Measurements from ENCODE around the gene SFXN1. TPM values are rescaled to one million over a fixed set of nuclear protein-coding genes. Genes with fewer than 3 reads are reported as not detected.

SFXN1 gene
- total and polyA plus RNA-seq, 4 donors, result 47.3 to 241 (median 53.7) TPM

- TF ChIP-seq GABPA (IDR thresholded peaks at IDR 0.05 in 1 of 2, conservative IDR thresholded peaks at IDR 0.05 in 1 of 2) (no peak), RXRA (IDR thresholded peaks at IDR 0.05) (no peak)
Observed at GRCh38 chr5:175483337-175483736, 5.0 kb downstream of the SFXN1 start (continued).

GRCh38 chr5:175484322-175484721 lies 6.0 kb downstream of the SFXN1 start:
- WGBS, result 98% methylated on average over 26 of the region's 26 CpGs
- Histone ChIP-seq H3K4me1 (ENCODE audit: control insufficient read depth in 4 of 4, insufficient read depth in 4 of 4, low read length in 3 of 4) (peaks cover 16 to 32% (median 25%) of the 10 kb centered on the region in 4 donors), H3K27me3 (ENCODE audit: control insufficient read depth in 4 of 4, insufficient read depth in 4 of 4, low read length in 3 of 4) (no peaks in the 10 kb centered on the region), H3K4me3 (ENCODE audit: low read depth in 1 of 3, low read length in 3 of 3) (no peak overlapping the region), H3K36me3 (ENCODE audit: control insufficient read depth in 4 of 4, insufficient read depth in 3 of 4, low read depth in 1 of 4, low read length in 3 of 4) (peaks cover 0 to 11% (median 7%) of the 10 kb centered on the region in 4 donors), H3K9ac (ENCODE audit: low read depth in 1 of 2, low read length in 2 of 2) (no peak overlapping the region), H3K27ac (ENCODE audit: low read depth in 1 of 2, low read length in 2 of 2) (no peak overlapping the region), H3K9me3 (ENCODE audit: control insufficient read depth in 4 of 4, low read length in 3 of 4) (no peaks in the 10 kb centered on the region)
- no peak for TF ChIP-seq MAX (IDR thresholded peaks at IDR 0.05)
- no peak for DNase-seq (ENCODE audit: low spot score)

GRCh38 chr5:175484829-175485228 lies 6.5 kb downstream of the SFXN1 start:
- Histone ChIP-seq H3K27me3 (ENCODE audit: control insufficient read depth in 4 of 4, insufficient read depth in 4 of 4, low read length in 3 of 4) (no peaks in the 10 kb centered on the region), H3K27ac (ENCODE audit: low read depth in 1 of 2, low read length in 2 of 2) (no peak overlapping the region), H3K9me3 (ENCODE audit: control insufficient read depth in 4 of 4, low read length in 3 of 4) (no peaks in the 10 kb centered on the region), H3K9ac (ENCODE audit: low read depth in 1 of 2, low read length in 2 of 2) (no peak overlapping the region), H3K4me1 (ENCODE audit: control insufficient read depth in 4 of 4, insufficient read depth in 4 of 4, low read length in 3 of 4) (peaks cover 12 to 27% (median 20%) of the 10 kb centered on the region in 4 donors), H3K36me3 (ENCODE audit: control insufficient read depth in 4 of 4, insufficient read depth in 3 of 4, low read depth in 1 of 4, low read length in 3 of 4) (peaks cover 0 to 13% (median 7%) of the 10 kb centered on the region in 4 donors), H3K4me3 (ENCODE audit: low read depth in 1 of 3, low read length in 3 of 3) (no peak overlapping the region)
- TF ChIP-seq GABPA (IDR thresholded peaks at IDR 0.05 in 1 of 2, conservative IDR thresholded peaks at IDR 0.05 in 1 of 2) (no peak), SP1 (IDR thresholded peaks at IDR 0.05) (no peak), MAX (IDR thresholded peaks at IDR 0.05) (no peak), ZBTB33 (IDR thresholded peaks at IDR 0.05) (no peak), NR2F2 (IDR thresholded peaks at IDR 0.05) (no peak), EGR1 (IDR thresholded peaks at IDR 0.05; ENCODE audit: low read depth in 2 of 2) (no peak), RAD21 (IDR thresholded peaks at IDR 0.05) (no peak), CTCF (IDR thresholded peaks at IDR 0.05; ENCODE audit: low read depth, low read length, missing input control) (no peak), HNF4A (conservative IDR thresholded peaks at IDR 0.05) (no peak)
- DNase-seq (ENCODE audit: low spot score), result no peak
- 61% methylated on average over 4 of the region's 4 CpGs for WGBS

- peaks cover 11 to 24% (median 15%) of the 10 kb centered on the region in 4 donors for H3K4me1 ChIP-seq (ENCODE audit: control insufficient read depth in 4 of 4, insufficient read depth in 4 of 4, low read length in 3 of 4)
- no peaks in the 10 kb centered on the region for H3K9me3 ChIP-seq (ENCODE audit: control insufficient read depth in 4 of 4, low read length in 3 of 4)
- no peaks in the 10 kb centered on the region for H3K27me3 ChIP-seq (ENCODE audit: control insufficient read depth in 4 of 4, insufficient read depth in 4 of 4, low read length in 3 of 4)
- H3K27ac ChIP-seq (ENCODE audit: low read depth in 1 of 2, low read length in 2 of 2), result no peak overlapping the region
- H3K36me3 ChIP-seq (ENCODE audit: control insufficient read depth in 4 of 4, insufficient read depth in 3 of 4, low read depth in 1 of 4, low read length in 3 of 4), result peaks cover 0 to 13% (median 7%) of the 10 kb centered on the region in 4 donors
- no peak for DNase-seq (ENCODE audit: low spot score)
- no peak for TF ChIP-seq HNF4A (conservative IDR thresholded peaks at IDR 0.05)
- H3K4me3 ChIP-seq (ENCODE audit: low read depth in 1 of 3, low read length in 3 of 3), result no peak overlapping the region
- WGBS, result 96% methylated on average over 6 of the region's 6 CpGs
- no peak overlapping the region for H3K9ac ChIP-seq (ENCODE audit: low read depth in 1 of 2, low read length in 2 of 2)
Observed at GRCh38 chr5:175485631-175486030, 7.3 kb downstream of the SFXN1 start.

Measured in liver (tissue), 9 donors.